Esophagus squamous epithelium (tissue), 5 donors: Measurements from ENCODE around the gene SLC22A5. TPM values are rescaled to one million over a fixed set of nuclear protein-coding genes. Genes with fewer than 3 reads are reported as not detected.

ENCODE experiments used
- DNase-seq: peaks from one replicate; lab custom pipeline; 2025; lab: John Stamatoyannopoulos, UW
- H3K27ac ChIP-seq, 4 donors: fragments of 200-600 bp; sonication (generic); one replicate each; pipeline ENCODE4 v1.5.1; 2016 to 2019; ENCODE audit warnings: mild to moderate bottlenecking in 1 of 4
- H3K27me3 ChIP-seq, 4 donors: fragments of 200-600 bp; sonication (generic); 1 replicate in 3 of 4; 2 replicates in 1 of 4; pipeline versions ENCODE4 v1.5.1 to v1.6.0; 2017 to 2021; ENCODE audit warnings: antibody characterized with exemption in 1 of 4
- H3K36me3 ChIP-seq, 3 donors: fragments of 200-600 bp; sonication (generic); one replicate each; pipeline ENCODE4 v1.5.1; 2016 to 2019
- H3K4me1 ChIP-seq, 3 donors: fragments of 200-600 bp; sonication (generic); one replicate each; pipeline ENCODE4 v1.5.1; 2017 to 2019
- H3K4me3 ChIP-seq, 4 donors: fragments of 200-600 bp; sonication (generic); 1 replicate in 3 of 4; 2 replicates in 1 of 4; pipeline ENCODE4 v1.5.1; 2016 to 2019; ENCODE audit warnings: mild to moderate bottlenecking in 2 of 4, moderate library complexity in 1 of 4
- H3K9me3 ChIP-seq, 3 donors: fragments of 200-600 bp; sonication (generic); one replicate each; pipeline ENCODE4 v1.5.1; 2016 to 2019
- CTCF ChIP-seq, 6 experiments: fragments of 450-650 bp in 4 of 6; fragments of 200-600 bp in 2 of 6; sonication (generic) in 2 of 6; IDR thresholded peaks; one replicate each; pipeline ENCODE4 v1.5.1; 2016 to 2019; ENCODE audit warnings: antibody characterized with exemption in 6 of 6, mild to moderate bottlenecking in 4 of 6, moderate library complexity in 4 of 6
- POLR2A ChIP-seq, 4 donors: fragments of 450-650 bp; IDR thresholded peaks; one replicate each; pipeline ENCODE4 v1.6.1; 2017; ENCODE audit warnings: antibody characterized with exemption in 4 of 4, mild to moderate bottlenecking in 4 of 4, moderate library complexity in 3 of 4
- WGBS, 2 donors: methylation state at CpG; one replicate each; pipeline ENCODE4 v1.1.5; 2018; 5-methylcytosine and 5-hydroxymethylcytosine counted together
- intact Hi-C: fragments of 100-400 bp; cut with DNase I; formaldehyde crosslinking; loops from one replicate; pipeline ENCODE4 v1.15.0; 2022
- total RNA-seq, 4 donors: library from RNA; depleted of rRNA; stranded (reverse); fragments of >200 nt; gene quantifications; one replicate each; pipeline ENCODE4 v1.1.0, GENCODE V29; 2016
- donor health status: DM: yes; HTN: yes; CAD: no.

The SLC22A5 gene
- total RNA-seq, 4 donors from 2014 or later, result 7.4 to 15.8 (median 8.3) TPM

GRCh38 chr5:132325691-132326090 is 43.8 kb upstream of the SLC22A5 start:
- 89% methylated on average over 3 to 4 of the region's 4 CpGs for WGBS, 2 donors

GRCh38 chr5:132327252-132327955 is 42.1 kb upstream of the SLC22A5 start:
- Histone ChIP-seq H3K9me3 (no peaks in the 10 kb centered on the region), H3K4me1 (no peaks in the 10 kb centered on the region), H3K27me3 (no peaks in the 10 kb centered on the region), H3K36me3 (peaks cover 0 to 20% (median 0%) of the 10 kb centered on the region in 3 donors), H3K27ac (no peak overlapping the region), H3K4me3 (no peak overlapping the region)
- DNase-seq, result no peak
- intact Hi-C loops, result no loop called here
- WGBS, 2 donors, result 72 to 87% methylated on average over 2 of the region's 2 CpGs
- TF ChIP-seq POLR2A (IDR thresholded peaks at IDR 0.05) (no peak), CTCF (IDR thresholded peaks at IDR 0.05) (no peak)

More at GRCh38 chr5:132325691-132326090, 43.8 kb upstream of the SLC22A5 start:
- no peak overlapping the region for H3K4me3 ChIP-seq
- no peak for TF ChIP-seq POLR2A (IDR thresholded peaks at IDR 0.05)
- no peak for TF ChIP-seq CTCF (IDR thresholded peaks at IDR 0.05)
- no peaks in the 10 kb centered on the region for H3K9me3 ChIP-seq
- no peaks in the 10 kb centered on the region for H3K27me3 ChIP-seq
- DNase-seq, result no peak
- H3K36me3 ChIP-seq, result peaks cover 0 to 12% (median 0%) of the 10 kb centered on the region in 3 donors
- no peaks in the 10 kb centered on the region for H3K4me1 ChIP-seq
- H3K27ac ChIP-seq, result no peak overlapping the region
- intact Hi-C loops, result no loop called here

GRCh38 chr5:132334812-132335211 is 34.7 kb upstream of the SLC22A5 start:
- intact Hi-C loops, result no loop called here
- H3K36me3 ChIP-seq, result peaks cover 0 to 16% (median 0%) of the 10 kb centered on the region in 3 donors
- H3K4me1 ChIP-seq, result no peaks in the 10 kb centered on the region
- H3K27me3 ChIP-seq, result no peaks in the 10 kb centered on the region
- WGBS, 2 donors, result 65 to 86% methylated on average over 3 of the region's 3 CpGs
- H3K9me3 ChIP-seq, result no peaks in the 10 kb centered on the region
- no peak overlapping the region for H3K27ac ChIP-seq
- no peak for DNase-seq
- TF ChIP-seq POLR2A (IDR thresholded peaks at IDR 0.05) (no peak), CTCF (IDR thresholded peaks at IDR 0.05) (no peak)
- H3K4me3 ChIP-seq, result no peak overlapping the region

- TF ChIP-seq POLR2A (IDR thresholded peaks at IDR 0.05), result no peak
- TF ChIP-seq CTCF (IDR thresholded peaks at IDR 0.05), result no peak
- H3K36me3 ChIP-seq, result peaks cover 0 to 13% (median 0%) of the 10 kb centered on the region in 3 donors
- H3K4me1 ChIP-seq, result no peaks in the 10 kb centered on the region
- DNase-seq, result no peak
- H3K27ac ChIP-seq, result no peak overlapping the region
- no peaks in the 10 kb centered on the region for H3K9me3 ChIP-seq
- no peaks in the 10 kb centered on the region for H3K27me3 ChIP-seq
- intact Hi-C loops, result no loop called here
- H3K4me3 ChIP-seq, result no peak overlapping the region
These were observed 34.1 kb upstream of the SLC22A5 start for GRCh38 chr5:132335402-132335801.

- DNase-seq, result no peak
- Histone ChIP-seq H3K36me3 (peaks cover 0 to 5% (median 0%) of the 10 kb centered on the region in 3 donors), H3K27me3 (no peaks in the 10 kb centered on the region), H3K27ac (no peak overlapping the region), H3K4me3 (no peak overlapping the region), H3K4me1 (no peaks in the 10 kb centered on the region), H3K9me3 (no peaks in the 10 kb centered on the region)
- TF ChIP-seq CTCF (IDR thresholded peaks at IDR 0.05) (no peak), POLR2A (IDR thresholded peaks at IDR 0.05) (no peak)
- intact Hi-C loops, result no loop called here
These were observed 30.0 kb upstream of the SLC22A5 start for GRCh38 chr5:132339502-132339901.
